GM19397 (cell line): ENCODE data around the gene ANKFY1.
"Not testable (repeated sequence)": the region's sequence is repeated elsewhere in the genome, so short reads cannot be mapped to it uniquely, and the experiment has no call there.

Experiments
- ATAC-seq: cut with Tn5 transposase; IDR thresholded peaks from one replicate; pipeline ENCODE4 v1.9.1; 2021; ENCODE audit warnings: mild to moderate bottlenecking, moderate library complexity; ENCODE audit not compliant: unreplicated experiment

Gene ANKFY1

DNA sequence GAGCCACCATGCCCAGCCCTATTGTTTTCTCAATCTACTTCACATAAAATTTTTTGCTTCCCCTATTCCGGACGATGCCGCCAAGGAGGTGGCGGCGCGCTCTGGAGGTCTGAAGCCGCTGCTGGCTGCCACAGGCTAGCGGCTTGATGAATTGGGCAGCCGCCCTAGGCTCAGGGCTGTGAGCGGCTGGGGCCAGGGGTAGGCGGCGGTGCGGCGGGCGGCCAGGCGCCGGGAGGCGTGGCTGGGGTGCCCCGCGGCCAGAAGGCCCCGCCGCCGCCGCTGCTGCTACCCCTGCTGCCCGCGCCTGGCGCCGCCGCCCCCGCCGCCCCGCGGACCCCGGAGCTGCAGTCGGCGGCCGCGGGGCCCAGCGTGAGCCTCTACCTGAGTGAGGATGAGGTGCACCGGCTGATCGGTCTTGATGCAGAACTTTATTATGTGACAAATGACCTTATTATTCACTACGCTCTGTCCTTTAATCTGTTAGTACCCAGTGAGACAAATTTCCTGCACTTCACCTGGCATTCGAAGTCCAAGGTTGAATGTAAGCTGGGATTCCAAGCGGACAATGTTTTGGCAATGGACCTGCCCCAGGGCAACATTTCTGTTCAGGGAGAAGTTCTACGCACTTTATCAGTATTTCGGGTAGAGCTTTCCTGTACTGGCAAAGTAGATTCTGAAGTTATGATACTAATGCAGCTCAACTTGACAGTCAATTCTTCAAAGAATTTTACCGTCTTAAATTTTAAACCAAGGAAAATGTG, 41.7 kb downstream of the ANKFY1 start:
- no peak for ATAC-seq

DNA sequence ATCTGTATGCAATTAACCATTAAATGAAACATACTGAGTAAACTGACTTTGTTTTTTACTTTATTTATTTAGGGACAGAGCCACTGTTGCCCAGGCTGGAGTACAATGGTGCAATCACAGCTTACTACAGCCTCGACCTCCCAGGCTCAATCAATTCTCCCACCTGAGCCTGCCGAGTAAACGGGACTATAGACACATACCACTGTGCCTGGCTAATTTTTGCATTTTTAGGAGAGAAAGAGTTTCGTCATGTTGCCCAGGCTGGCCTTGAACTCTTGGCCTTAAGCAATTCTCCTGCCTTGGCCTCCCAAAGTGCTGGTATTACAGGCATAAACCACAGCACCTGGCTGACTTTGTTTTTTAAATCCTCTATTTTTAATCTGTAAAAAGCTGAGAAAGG, 42.6 kb downstream of the ANKFY1 start:
- ATAC-seq = no peak

- no peak for ATAC-seq
Observed at GRCh38 chr17:4220655-4221054, 43.1 kb downstream of the ANKFY1 start.

- no peak for ATAC-seq
Observed at GRCh38 chr17:4219241-4219640, 44.5 kb downstream of the ANKFY1 start.

DNA sequence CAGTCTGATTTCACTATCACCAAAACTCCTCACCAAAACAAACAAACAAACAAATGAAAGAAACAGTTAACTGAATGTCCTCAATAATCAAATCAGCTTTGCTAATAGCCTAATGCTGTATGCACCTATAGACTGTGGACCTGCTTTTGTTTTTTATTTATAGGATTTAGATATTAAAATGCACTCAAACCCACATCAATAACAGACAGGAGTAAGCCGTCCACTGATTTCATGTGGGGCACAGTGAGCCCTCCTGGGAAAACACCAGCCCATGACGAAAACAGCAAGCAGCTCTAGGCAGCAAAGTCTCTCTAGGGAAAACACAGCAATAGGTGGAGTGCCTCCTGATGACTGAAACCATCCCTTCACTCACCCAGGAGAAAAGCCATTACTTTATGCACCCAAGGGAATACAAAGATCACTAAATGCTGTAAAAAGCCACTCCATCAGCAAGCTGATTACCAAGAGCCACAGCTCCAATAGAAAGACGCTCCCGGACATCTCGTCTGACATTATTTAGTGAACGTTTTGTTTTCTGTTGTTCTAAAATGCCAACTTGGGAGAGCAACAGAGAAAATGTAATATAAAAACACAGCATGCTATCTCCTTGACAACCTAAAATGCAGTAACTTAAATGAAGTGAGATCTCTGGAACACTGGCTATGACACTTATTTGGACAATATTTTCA, 47.8 kb downstream of the ANKFY1 start:
- no peak for ATAC-seq

- ATAC-seq = no peak
Observed at GRCh38 chr17:4214157-4214556, 49.6 kb downstream of the ANKFY1 start.

DNA sequence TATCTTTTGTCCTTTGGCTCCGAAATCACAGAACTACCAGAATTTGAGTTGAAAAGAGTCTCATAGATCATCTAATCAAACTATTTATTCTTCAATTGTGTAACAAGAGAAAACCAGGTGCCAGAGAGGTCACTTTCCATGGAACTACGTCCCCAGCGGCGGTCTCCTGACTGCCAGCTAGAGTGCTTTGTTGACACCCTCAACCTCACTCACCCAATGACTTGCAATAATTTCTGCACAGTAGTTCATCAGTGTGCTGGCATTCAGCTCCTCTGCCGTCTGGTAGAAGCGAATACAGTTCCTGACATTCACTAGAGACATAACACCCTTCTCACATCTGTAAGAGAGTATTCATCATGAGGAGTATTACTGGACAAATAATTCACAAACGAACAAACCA, 54.2 kb downstream of the ANKFY1 start:
- ATAC-seq = no peak

GRCh38 chr17:4208238-4208637, 55.5 kb downstream of the ANKFY1 start:
- no peak for ATAC-seq

DNA sequence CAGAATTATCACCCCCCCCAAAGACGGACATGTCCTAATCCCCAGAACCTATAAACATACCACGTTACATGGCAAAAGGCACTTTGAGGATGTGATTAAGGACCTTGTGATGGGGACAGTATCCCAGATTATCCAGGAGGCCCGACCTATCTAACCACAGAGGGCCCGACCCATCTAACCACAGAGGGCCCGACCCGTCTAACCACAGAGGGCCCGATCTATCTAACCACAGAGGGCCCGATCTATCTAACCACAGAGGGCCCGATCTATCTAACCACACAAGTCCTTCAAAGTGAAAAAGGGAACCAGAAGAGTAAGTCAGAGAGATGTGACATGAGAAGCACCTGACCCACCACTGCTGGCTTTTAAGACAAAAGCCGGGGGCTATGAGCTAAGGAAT, 56.8 kb downstream of the ANKFY1 start:
- no peak for ATAC-seq

GRCh38 chr17:4205917-4206316, 57.9 kb downstream of the ANKFY1 start:
- no peak for ATAC-seq

- no peak for ATAC-seq
Observed at GRCh38 chr17:4204710-4205173, 59.0 kb downstream of the ANKFY1 start.

GRCh38 chr17:4204190-4204589, 59.6 kb downstream of the ANKFY1 start:
- ATAC-seq = no peak

- no peak for ATAC-seq
Observed at GRCh38 chr17:4201226-4201625, 62.6 kb downstream of the ANKFY1 start.

- ATAC-seq = no peak
Observed at GRCh38 chr17:4199818-4200402, 63.9 kb downstream of the ANKFY1 start.

- ATAC-seq = no peak
Observed at GRCh38 chr17:4198995-4199394, 64.8 kb downstream of the ANKFY1 start.

- no peak for ATAC-seq
Observed at GRCh38 chr17:4195306-4195705, 68.5 kb downstream of the ANKFY1 start.

DNA sequence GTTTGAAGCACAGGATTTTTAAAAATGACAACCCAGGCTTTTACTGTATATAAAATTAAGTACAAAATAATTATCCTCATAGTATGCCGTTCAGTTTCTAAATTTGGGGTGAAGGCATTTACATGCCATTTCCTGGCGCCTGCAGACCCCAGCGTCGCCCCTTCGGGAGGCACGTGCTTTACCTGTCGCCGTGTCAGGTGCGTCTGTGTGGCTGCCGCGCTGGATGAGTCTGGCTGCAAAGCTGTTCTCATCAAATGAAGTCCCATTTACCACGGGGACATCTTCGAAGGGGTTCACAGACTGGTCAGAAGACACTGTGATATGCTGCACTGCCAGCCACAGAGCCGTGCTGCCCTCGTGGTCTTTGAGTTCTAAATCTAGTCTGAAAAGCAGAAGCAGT, 69.0 kb downstream of the ANKFY1 start:
- ATAC-seq = no peak

DNA sequence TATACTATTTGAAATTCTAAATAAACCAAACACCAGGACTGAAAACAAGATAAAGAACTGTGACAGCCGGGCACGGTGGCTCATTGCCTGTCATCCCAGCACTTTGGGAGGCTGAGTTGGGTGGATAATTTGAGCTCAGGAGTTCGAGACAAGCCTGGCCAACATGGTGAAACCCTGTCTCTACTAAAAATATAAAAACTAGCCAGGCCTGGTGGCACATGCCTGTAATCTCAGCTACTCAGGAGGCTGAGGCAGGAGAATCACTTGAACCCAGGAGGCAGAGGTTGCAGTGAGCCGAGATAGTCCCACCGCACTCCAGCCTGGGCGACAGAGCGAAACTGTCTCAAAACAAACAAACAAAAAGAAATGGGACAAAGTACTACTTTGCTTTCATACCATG, 73.0 kb downstream of the ANKFY1 start:
- ATAC-seq = not testable (repeated sequence)

DNA sequence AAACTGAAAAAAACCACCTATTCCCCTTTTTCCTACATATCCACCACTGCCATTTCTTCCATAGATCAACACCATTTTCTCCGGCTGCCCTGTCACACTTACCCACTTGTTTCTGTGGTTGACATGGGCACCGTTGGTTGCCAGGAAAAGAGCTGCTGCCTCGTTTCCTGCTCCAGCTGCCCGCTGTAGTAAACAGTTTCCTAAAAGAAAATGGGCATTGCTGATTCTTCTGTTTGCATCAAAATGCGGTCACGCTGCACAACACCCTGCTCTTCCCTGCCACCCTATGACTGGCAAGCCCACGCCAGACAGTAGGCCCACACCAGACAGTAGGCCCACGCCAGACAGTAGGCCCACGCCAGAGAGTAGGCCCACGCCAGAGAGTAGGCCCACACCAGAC, 74.5 kb downstream of the ANKFY1 start:
- ATAC-seq = no peak

GRCh38 chr17:4188076-4188475, 75.7 kb downstream of the ANKFY1 start:
- ATAC-seq = no peak

DNA sequence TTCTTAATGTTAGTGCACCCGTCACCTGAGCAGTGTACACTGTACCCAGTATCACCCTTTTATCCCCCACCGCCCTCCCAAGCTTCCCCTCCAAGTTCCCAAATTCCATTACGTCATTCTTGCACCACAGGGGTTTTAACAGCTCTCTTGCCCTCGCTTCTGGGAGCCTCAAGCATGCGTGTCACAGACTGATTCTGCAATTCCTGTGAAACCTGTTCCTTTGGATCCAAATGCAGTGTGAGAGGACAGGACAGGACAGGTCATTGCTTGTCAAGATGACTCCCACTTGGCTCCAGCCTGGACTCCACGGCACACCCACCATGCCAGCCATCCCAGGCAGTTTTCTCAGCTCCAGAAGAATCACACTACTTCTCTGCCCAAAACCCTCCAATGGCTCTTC, 76.7 kb downstream of the ANKFY1 start:
- ATAC-seq = no peak

DNA sequence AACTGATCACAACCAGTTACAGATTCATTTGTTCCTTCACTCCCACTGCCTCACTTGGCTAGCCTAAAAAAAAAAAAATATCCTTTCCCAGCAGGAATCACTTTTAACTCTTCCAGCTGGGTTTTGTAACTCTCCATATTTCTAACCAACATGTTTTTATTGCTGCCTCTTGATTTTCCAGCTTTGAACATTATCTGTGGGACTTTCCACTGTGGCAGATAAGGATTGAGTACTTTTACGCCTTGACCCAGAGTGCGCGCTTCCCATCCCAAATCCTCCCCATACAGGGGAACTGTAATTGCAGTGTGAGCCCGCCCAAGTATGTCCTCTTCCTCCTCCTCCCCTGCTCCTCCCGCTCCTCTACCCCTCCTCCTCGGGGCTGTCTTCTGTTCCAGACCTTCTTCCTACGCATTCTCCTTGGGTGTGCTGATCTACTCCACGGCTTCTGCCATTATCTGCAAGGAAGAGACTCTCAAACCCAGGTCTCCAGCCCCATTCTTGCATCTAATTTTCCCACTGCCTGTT, 77.4 kb downstream of the ANKFY1 start:
- ATAC-seq = no peak
